Thymus (tissue), 11 donors: ENCODE results near the gene APOC3. TPM values are rescaled to one million over a fixed set of nuclear protein-coding genes. Genes with fewer than 3 reads are reported as not detected.

Experiments
- DNase-seq, 9 donors: peaks; one replicate each; pipeline ENCODE4 v3.0.0-alpha.2; 2013; ENCODE audit warnings: low spot score in 9 of 9, low read depth in 6 of 9, missing footprints in 1 of 9
- H3K27ac ChIP-seq, 2 donors: one replicate each; pipeline ENCODE4 v1.5.1; 2013; ENCODE audit warnings: control low read depth in 1 of 2, low read depth in 1 of 2, low read length in 1 of 2, mild to moderate bottlenecking in 1 of 2, moderate library complexity in 1 of 2
- H3K27me3 ChIP-seq, 2 donors: one replicate each; pipeline ENCODE4 v1.5.1; 2013; ENCODE audit warnings: low read length in 1 of 2; ENCODE audit not compliant: control insufficient read depth in 2 of 2, insufficient read depth in 1 of 2
- H3K36me3 ChIP-seq, 2 donors: one replicate each; pipeline ENCODE4 v1.5.1; 2013; ENCODE audit warnings: low read length in 1 of 2, mild to moderate bottlenecking in 1 of 2, moderate library complexity in 1 of 2; ENCODE audit not compliant: control insufficient read depth in 2 of 2, insufficient read depth in 2 of 2
- H3K4me1 ChIP-seq, 2 donors: one replicate each; pipeline ENCODE4 v1.5.1; 2013; ENCODE audit warnings: low read length in 2 of 2; ENCODE audit not compliant: control insufficient read depth in 2 of 2, insufficient read depth in 2 of 2
- H3K4me3 ChIP-seq, 2 donors: one replicate each; pipeline ENCODE4 v1.5.1; 2013; ENCODE audit warnings: low read length in 2 of 2, control low read depth in 1 of 2, mild to moderate bottlenecking in 1 of 2
- H3K9me3 ChIP-seq, 2 donors: one replicate each; pipeline ENCODE4 v1.5.1; 2013; ENCODE audit warnings: low read length in 1 of 2, mild to moderate bottlenecking in 1 of 2; ENCODE audit not compliant: control insufficient read depth in 2 of 2, insufficient read depth in 1 of 2
- WGBS: extraction: QIAGEN DNeasy Blood & Tissue Kit; methylation state at CpG from one replicate; pipeline ENCODE4 v1.1.7; 2013; 5-methylcytosine and 5-hydroxymethylcytosine counted together
- polyA plus RNA-seq: library from polyadenylated mRNA; stranded (reverse); fragments of 200-250 nt; gene quantifications from one replicate; pipeline ENCODE4 v1.2.3, GENCODE V29; 2013
- total RNA-seq: library from RNA; stranded (reverse); fragments of 120-200 nt; gene quantifications from one replicate; pipeline ENCODE4 v1.2.4, GENCODE V29; 2013
- donor health status: healthy.

APOC3 gene
- total and polyA plus RNA-seq, 2 donors, result 1.1 to 9.8 TPM

GRCh38 chr11:116851626-116852025 is 21.9 kb downstream of the APOC3 start:
- H3K27me3 ChIP-seq, result no peaks in the 10 kb centered on the region
- H3K27ac ChIP-seq, result peak overlapping the region; percentile 80 to 94
- peak in 4 of 9 donors; percentile 27 to 77 (median 52) for DNase-seq
- peak overlapping the region in 1 of 2 donors; percentile 8 for H3K4me3 ChIP-seq
- H3K9me3 ChIP-seq, result no peaks in the 10 kb centered on the region
- peaks cover 44 to 65% of the 10 kb centered on the region in 2 donors for H3K4me1 ChIP-seq
- peaks cover 24 to 33% of the 10 kb centered on the region in 2 donors for H3K36me3 ChIP-seq
- 9% methylated on average over 7 of the region's 7 CpGs for WGBS

- Histone ChIP-seq H3K36me3 (peaks cover 16 to 30% of the 10 kb centered on the region in 2 donors), H3K27ac (peak overlapping the region; percentile 80 to 94), H3K4me3 (no peak overlapping the region), H3K27me3 (no peaks in the 10 kb centered on the region), H3K4me1 (peaks cover 44 to 65% of the 10 kb centered on the region in 2 donors), H3K9me3 (no peaks in the 10 kb centered on the region)
- peak in 2 of 9 donors; percentile 7 to 27 for DNase-seq
- 58% methylated on average over 5 of the region's 5 CpGs for WGBS
These were observed 22.7 kb downstream of the APOC3 start for GRCh38 chr11:116852261-116853031.

- peaks cover 44 to 65% of the 10 kb centered on the region in 2 donors for H3K4me1 ChIP-seq
- DNase-seq, result peak; percentile 45 to 93 (median 73)
- no peaks in the 10 kb centered on the region for H3K27me3 ChIP-seq
- WGBS, result 27% methylated on average over 6 of the region's 6 CpGs
- H3K9me3 ChIP-seq, result no peaks in the 10 kb centered on the region
- H3K4me3 ChIP-seq, result no peak overlapping the region
- H3K27ac ChIP-seq, result peak overlapping the region; percentile 75 to 94
- H3K36me3 ChIP-seq, result peaks cover 18 to 33% of the 10 kb centered on the region in 2 donors
These were observed 23.9 kb downstream of the APOC3 start for GRCh38 chr11:116853461-116854073.

GRCh38 chr11:116855413-116855812 is 25.7 kb downstream of the APOC3 start:
- Histone ChIP-seq H3K4me3 (no peak overlapping the region), H3K9me3 (no peaks in the 10 kb centered on the region), H3K27me3 (no peaks in the 10 kb centered on the region), H3K4me1 (peaks cover 44 to 52% of the 10 kb centered on the region in 2 donors), H3K27ac (no peak overlapping the region), H3K36me3 (peaks cover 21 to 40% of the 10 kb centered on the region in 2 donors)
- WGBS, result 62% methylated on average over 7 of the region's 7 CpGs
- DNase-seq, result peak in 1 of 9 donors; percentile 18

- Histone ChIP-seq H3K27me3 (no peaks in the 10 kb centered on the region), H3K4me3 (no peak overlapping the region), H3K27ac (no peak overlapping the region), H3K9me3 (no peaks in the 10 kb centered on the region), H3K36me3 (peaks cover 31 to 50% of the 10 kb centered on the region in 2 donors), H3K4me1 (peaks cover 38 to 46% of the 10 kb centered on the region in 2 donors)
- no peak for DNase-seq
- 79% methylated on average over 5 of the region's 5 CpGs for WGBS
These were observed 26.7 kb downstream of the APOC3 start for GRCh38 chr11:116856423-116856822.

GRCh38 chr11:116857316-116857715 is 27.6 kb downstream of the APOC3 start:
- no peak overlapping the region for H3K4me3 ChIP-seq
- peaks cover 38 to 59% of the 10 kb centered on the region in 2 donors for H3K36me3 ChIP-seq
- H3K27ac ChIP-seq, result no peak overlapping the region
- whole genome bisulfite sequencing, result over 99% methylated on average over 2 of the region's 2 CpGs
- H3K9me3 ChIP-seq, result no peaks in the 10 kb centered on the region
- H3K4me1 ChIP-seq, result peaks cover 29 to 37% of the 10 kb centered on the region in 2 donors
- DNase-seq, result no peak
- H3K27me3 ChIP-seq, result no peaks in the 10 kb centered on the region

- Histone ChIP-seq H3K27ac (no peak overlapping the region), H3K36me3 (peaks cover 43 to 62% of the 10 kb centered on the region in 2 donors), H3K9me3 (no peaks in the 10 kb centered on the region), H3K27me3 (no peaks in the 10 kb centered on the region), H3K4me1 (peaks cover 23 to 31% of the 10 kb centered on the region in 2 donors), H3K4me3 (no peak overlapping the region)
- no peak for DNase-seq
- 96% methylated on average over 7 of the region's 7 CpGs for whole genome bisulfite sequencing
These were observed 28.2 kb downstream of the APOC3 start for GRCh38 chr11:116857936-116858335.

GRCh38 chr11:116859175-116859574 is 29.5 kb downstream of the APOC3 start:
- H3K27ac ChIP-seq, result no peak overlapping the region
- 99% methylated on average over 8 of the region's 8 CpGs for WGBS
- H3K36me3 ChIP-seq, result peaks cover 51 to 75% of the 10 kb centered on the region in 2 donors
- no peaks in the 10 kb centered on the region for H3K27me3 ChIP-seq
- DNase-seq, result no peak
- H3K9me3 ChIP-seq, result no peaks in the 10 kb centered on the region
- no peak overlapping the region for H3K4me3 ChIP-seq
- H3K4me1 ChIP-seq, result peaks cover 11 to 19% of the 10 kb centered on the region in 2 donors

GRCh38 chr11:116860303-116860702 is 30.6 kb downstream of the APOC3 start:
- Histone ChIP-seq H3K27me3 (no peaks in the 10 kb centered on the region), H3K4me1 (peaks cover 4 to 7% of the 10 kb centered on the region in 2 donors), H3K9me3 (no peaks in the 10 kb centered on the region), H3K36me3 (peaks cover 59 to 81% of the 10 kb centered on the region in 2 donors), H3K4me3 (no peak overlapping the region), H3K27ac (no peak overlapping the region)
- WGBS, result 94% methylated on average over 6 of the region's 6 CpGs
- DNase-seq, result no peak
